ENCODE measurements around the gene CLCN1. TPM values are rescaled to one million over a fixed set of nuclear protein-coding genes. Genes with fewer than 3 reads are reported as not detected.
A peak's percentile ranks its signal among the peaks of the same experiment; 100 is the strongest.

CLCN1 gene
- total RNA-seq, 1 donor from 2014 or later, result not detected

GRCh38 chr7:143292876-143293275 is 23.0 kb upstream of the CLCN1 start:
- Mint-ChIP-seq H3K36me3 (ENCODE audit: unreplicated experiment) (peaks cover 51% of the 10 kb centered on the region), H3K4me1 (ENCODE audit: unreplicated experiment) (peaks cover 40% of the 10 kb centered on the region), H3K27ac (ENCODE audit: unreplicated experiment) (no peak overlapping the region), H3K9me3 (ENCODE audit: unreplicated experiment) (no peaks in the 10 kb centered on the region), H3K27me3 (ENCODE audit: unreplicated experiment) (no peaks in the 10 kb centered on the region), H3K4me3 (ENCODE audit: unreplicated experiment) (no peak overlapping the region)
- TF ChIP-seq CTCF (IDR thresholded peaks at IDR 0.05), result no peak
- no peak for DNase-seq (ENCODE audit: extremely low spot score, unreplicated experiment)

- Mint-ChIP-seq H3K36me3 (ENCODE audit: unreplicated experiment) (peaks cover 71% of the 10 kb centered on the region), H3K9me3 (ENCODE audit: unreplicated experiment) (no peaks in the 10 kb centered on the region), H3K4me1 (ENCODE audit: unreplicated experiment) (peaks cover 21% of the 10 kb centered on the region), H3K4me3 (ENCODE audit: unreplicated experiment) (no peak overlapping the region), H3K27ac (ENCODE audit: unreplicated experiment) (peak overlapping the region; percentile 60), H3K27me3 (ENCODE audit: unreplicated experiment) (no peaks in the 10 kb centered on the region)
- TF ChIP-seq CTCF (IDR thresholded peaks at IDR 0.05), result no peak
- no peak for DNase-seq (ENCODE audit: extremely low spot score, unreplicated experiment)
Observed at GRCh38 chr7:143295870-143296269, 20.0 kb upstream of the CLCN1 start.

- no peak for TF ChIP-seq CTCF (IDR thresholded peaks at IDR 0.05)
- no peaks in the 10 kb centered on the region for H3K9me3 Mint-ChIP-seq (ENCODE audit: unreplicated experiment)
- H3K4me1 Mint-ChIP-seq (ENCODE audit: unreplicated experiment), result peaks cover 14% of the 10 kb centered on the region
- H3K27me3 Mint-ChIP-seq (ENCODE audit: unreplicated experiment), result no peaks in the 10 kb centered on the region
- no peak overlapping the region for H3K4me3 Mint-ChIP-seq (ENCODE audit: unreplicated experiment)
- peak overlapping the region; percentile 15 for H3K27ac Mint-ChIP-seq (ENCODE audit: unreplicated experiment)
- no peak for DNase-seq (ENCODE audit: extremely low spot score, unreplicated experiment)
- peaks cover 74% of the 10 kb centered on the region for H3K36me3 Mint-ChIP-seq (ENCODE audit: unreplicated experiment)
Observed at GRCh38 chr7:143296686-143297085, 19.2 kb upstream of the CLCN1 start.

GRCh38 chr7:143299346-143299745 is 16.6 kb upstream of the CLCN1 start:
- Mint-ChIP-seq H3K27ac (ENCODE audit: unreplicated experiment) (no peak overlapping the region), H3K4me3 (ENCODE audit: unreplicated experiment) (no peak overlapping the region), H3K4me1 (ENCODE audit: unreplicated experiment) (peaks cover 14% of the 10 kb centered on the region), H3K27me3 (ENCODE audit: unreplicated experiment) (no peaks in the 10 kb centered on the region), H3K9me3 (ENCODE audit: unreplicated experiment) (no peaks in the 10 kb centered on the region), H3K36me3 (ENCODE audit: unreplicated experiment) (peaks cover 75% of the 10 kb centered on the region)
- TF ChIP-seq CTCF (IDR thresholded peaks at IDR 0.05), result no peak
- no peak for DNase-seq (ENCODE audit: extremely low spot score, unreplicated experiment)

- Mint-ChIP-seq H3K27me3 (ENCODE audit: unreplicated experiment) (no peaks in the 10 kb centered on the region), H3K36me3 (ENCODE audit: unreplicated experiment) (peaks cover 75% of the 10 kb centered on the region), H3K9me3 (ENCODE audit: unreplicated experiment) (no peaks in the 10 kb centered on the region), H3K4me3 (ENCODE audit: unreplicated experiment) (no peak overlapping the region), H3K4me1 (ENCODE audit: unreplicated experiment) (peaks cover 14% of the 10 kb centered on the region), H3K27ac (ENCODE audit: unreplicated experiment) (no peak overlapping the region)
- DNase-seq (ENCODE audit: extremely low spot score, unreplicated experiment), result no peak
- peak; percentile 63 for TF ChIP-seq CTCF (IDR thresholded peaks at IDR 0.05)
Observed at GRCh38 chr7:143299840-143300239, 16.1 kb upstream of the CLCN1 start.
